ENCODE data around the gene ZNF205. TPM values are rescaled to one million over a fixed set of nuclear protein-coding genes. Genes with fewer than 3 reads are reported as not detected.

Gene ZNF205
- total and polyA plus RNA-seq, 2 of the 13 experiments (the other 11 are each of a cell fraction or from before 2014, with no cell fraction given), result 5.8 to 10.2 TPM

GRCh38 chr16:3123986-3124886 lies 11.8 kb downstream of the ZNF205 start (continued):
- TF ChIP-seq ZNF879 (CRISPR knock-in tag; IDR thresholded peaks at IDR 0.05) (no peak), MAX (IDR thresholded peaks at IDR 0.05) (peak; percentile 47; the same call in 1 of the 2 replicates), CHD4 (IDR thresholded peaks at IDR 0.05; ENCODE audit: borderline replicate concordance, low read length) (no peak), MLX (CRISPR knock-in tag; IDR thresholded peaks at IDR 0.05) (peak; percentile 7; the same call in 1 of the 2 replicates), ZNF12 (CRISPR knock-in tag; IDR thresholded peaks at IDR 0.05) (no peak), RORA (CRISPR knock-in tag; IDR thresholded peaks at IDR 0.05) (no peak), FOXJ3 (CRISPR knock-in tag; IDR thresholded peaks at IDR 0.05; ENCODE audit: borderline replicate concordance) (peak; percentile 29; the same call in 1 of the 2 replicates), ZNF75D (CRISPR knock-in tag; IDR thresholded peaks at IDR 0.05; ENCODE audit: borderline replicate concordance) (no peak), GTF3A (CRISPR knock-in tag; conservative IDR thresholded peaks at IDR 0.05) (no peak), TERF1 (CRISPR knock-in tag; IDR thresholded peaks at IDR 0.05) (peak; percentile 75; the same call in 1 of the 2 replicates), ZNF547 (CRISPR knock-in tag; IDR thresholded peaks at IDR 0.05) (peak; percentile 70), ZFX (CRISPR knock-in tag; IDR thresholded peaks at IDR 0.05; ENCODE audit: low read depth) (peak; percentile 50; the same call in 1 of the 2 replicates), MED8 (CRISPR knock-in tag; IDR thresholded peaks at IDR 0.05; ENCODE audit: insufficient replicate concordance) (no peak), ZNF589 (CRISPR knock-in tag; conservative IDR thresholded peaks at IDR 0.05) (peak; percentile 17; the same call in 1 of the 2 replicates), CREB3 (CRISPR knock-in tag; IDR thresholded peaks at IDR 0.05) (0 out of 2 replicates have a peak, but pooled peaks have one; percentile 24), ISX (CRISPR knock-in tag; conservative IDR thresholded peaks at IDR 0.05) (no peak), SYNCRIP (IDR thresholded peaks at IDR 0.05; ENCODE audit: insufficient read depth, low read depth, low read length) (no peak), ARNTL (CRISPR knock-in tag; IDR thresholded peaks at IDR 0.05) (no peak), ELK4 (CRISPR knock-in tag; IDR thresholded peaks at IDR 0.05; ENCODE audit: borderline replicate concordance) (no peak), ZKSCAN5 (CRISPR knock-in tag; IDR thresholded peaks at IDR 0.05) (no peak), SMAD3 (CRISPR knock-in tag; IDR thresholded peaks at IDR 0.05) (no peak), TARDBP (CRISPR knock-in tag; IDR thresholded peaks at IDR 0.05) (peak; percentile 14)

All from HepG2 (cell line).